Epithelial cell of proximal tubule (primary cell): ENCODE results near the gene GTF3A. TPM values are rescaled to one million over a fixed set of nuclear protein-coding genes. Genes with fewer than 3 reads are reported as not detected.
A peak's percentile ranks its signal among the peaks of the same experiment; 100 is the strongest.

Experiments
- DNase-seq: peaks from one replicate; pipeline ENCODE4 v3.0.0-alpha.2; 2011; ENCODE audit warnings: low read depth
- H3K4me3 ChIP-seq: 2 replicates; pipeline ENCODE4 v1.5.1; 2011; ENCODE audit warnings: low read depth, mild to moderate bottlenecking, low read length
- CTCF ChIP-seq: conservative IDR thresholded peaks from 2 replicates; pipeline ENCODE4 v1.5.1; 2012; ENCODE audit warnings: low read depth, mild to moderate bottlenecking, low read length
- total RNA-seq: library from RNA; depleted of rRNA; stranded (reverse); fragments of >200 nt; gene quantifications from 2 replicates; pipeline ENCODE4 v1.2.3, GENCODE V29; 2015

The GTF3A gene
- total RNA-seq, 1 donor from 2014 or later, result 160 TPM

DNA sequence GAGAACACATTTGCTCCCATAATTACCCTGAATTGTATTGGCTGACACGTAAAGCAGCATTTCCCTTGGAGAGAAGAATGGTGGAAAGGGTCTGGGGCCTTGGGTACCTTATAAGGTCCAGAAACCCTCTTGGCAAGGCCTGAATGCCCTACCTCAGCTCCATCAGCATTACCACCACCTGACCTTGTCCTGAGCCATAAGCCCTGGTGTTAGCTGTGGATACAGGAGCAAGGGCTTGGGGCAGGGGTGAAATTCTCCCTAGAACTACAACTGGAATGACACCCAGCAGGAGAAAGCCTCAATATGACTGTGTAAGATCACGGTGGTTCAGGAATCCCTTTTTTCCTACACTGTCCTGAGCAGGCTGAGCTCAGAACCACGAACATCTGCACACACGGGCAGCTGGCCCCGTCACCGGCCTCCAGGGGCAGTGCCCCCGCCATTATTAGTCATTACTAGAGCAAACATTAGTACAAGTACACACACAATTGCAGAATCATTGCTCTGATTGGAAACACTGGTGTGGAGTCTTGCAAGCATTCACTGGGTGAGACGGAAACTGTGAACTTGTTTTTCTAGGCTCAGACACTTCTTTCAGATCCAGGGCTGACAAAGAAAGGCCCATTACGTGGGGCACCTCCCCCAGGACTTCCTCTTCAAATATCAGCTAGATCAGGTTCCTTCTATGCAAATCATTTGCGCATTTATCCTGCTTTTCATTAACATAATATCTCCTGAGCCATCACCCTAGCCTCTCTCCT lies 52.7 kb downstream of the GTF3A start:
- H3K4me3 ChIP-seq, result no peak overlapping the region
- DNase-seq, result no peak
- TF ChIP-seq CTCF, result peak; percentile 2

DNA sequence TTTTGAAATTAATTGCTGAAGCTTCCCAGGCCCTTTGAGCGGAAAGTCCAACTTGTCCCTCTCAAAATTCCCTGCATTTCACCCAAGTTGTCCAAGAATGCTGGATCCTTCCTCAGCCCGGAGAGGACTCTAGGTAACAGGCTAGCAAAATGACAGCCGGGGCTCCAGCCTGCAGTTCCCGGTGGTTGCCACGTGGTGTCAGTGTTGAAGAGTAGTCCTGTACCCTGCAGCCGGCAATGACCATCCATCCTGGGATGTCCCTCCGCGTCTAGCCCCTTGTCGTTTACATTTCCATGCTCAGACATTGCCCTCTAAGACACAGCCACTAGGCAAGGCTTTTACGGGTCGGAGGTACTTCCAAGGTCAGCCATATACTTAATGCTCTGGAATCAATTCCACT lies 57.3 kb downstream of the GTF3A start:
- TF ChIP-seq CTCF, result peak; percentile 73
- H3K4me3 ChIP-seq, result no peak overlapping the region
- DNase-seq, result no peak

DNA sequence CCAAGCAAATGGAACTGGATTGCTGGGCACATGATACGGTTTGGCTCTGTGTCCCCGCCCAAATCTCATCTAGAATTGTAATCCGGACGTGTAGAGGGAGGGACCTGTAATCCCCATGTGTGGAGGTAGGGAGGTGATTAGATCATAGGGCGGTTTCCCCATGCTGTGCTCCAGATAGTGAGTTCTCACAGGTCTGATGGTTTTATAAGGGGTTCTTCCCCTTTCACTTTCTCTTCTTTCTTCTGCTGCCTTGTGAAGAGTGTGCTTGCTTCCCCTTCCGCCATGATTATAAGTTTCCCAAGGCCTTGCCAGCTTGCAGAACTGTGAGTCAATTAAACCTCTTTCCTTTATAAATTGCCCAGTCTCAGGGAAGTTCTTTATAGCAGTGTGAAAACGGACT lies 58.6 kb downstream of the GTF3A start:
- TF ChIP-seq CTCF, result no peak
- DNase-seq, result no peak
- no peak overlapping the region for H3K4me3 ChIP-seq

DNA sequence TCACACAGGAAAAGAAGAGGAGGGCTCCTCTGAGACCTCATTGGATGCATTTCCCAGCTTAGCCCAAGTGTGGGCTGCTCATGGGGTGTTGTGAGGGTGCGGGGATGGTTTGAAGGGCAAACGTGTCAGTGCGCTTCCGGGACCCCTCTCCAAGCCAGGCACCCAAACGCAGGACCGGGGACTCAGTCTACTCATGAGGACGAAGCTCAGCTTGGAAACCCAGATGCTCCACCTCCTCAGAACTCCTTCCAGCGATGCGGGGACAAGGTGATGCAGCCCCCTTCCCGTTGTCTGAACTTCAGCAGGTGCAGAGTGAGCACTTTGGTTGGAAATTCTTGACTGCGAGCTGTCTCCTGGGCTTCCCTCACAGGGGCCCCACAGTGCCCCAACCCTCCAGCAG lies 59.0 kb downstream of the GTF3A start:
- TF ChIP-seq CTCF, result no peak
- H3K4me3 ChIP-seq, result no peak overlapping the region
- no peak for DNase-seq

Other genes starting within 250 kb of the GTF3A start
- 1,256 and 1,691 TPM in 2 replicates for gene RPL21, start 173.1 kb upstream of the GTF3A start, total RNA-seq
- 1.8 and 3.7 TPM in 2 replicates for gene RASL11A, start 153.8 kb upstream of the GTF3A start, total RNA-seq
- 50.0 and 59.0 TPM in 2 replicates for gene MTIF3, start 25.9 kb downstream of the GTF3A start, total RNA-seq
- 4.7 and 9.0 TPM in 2 replicates for gene LNX2, start 195.9 kb downstream of the GTF3A start, total RNA-seq
- 104 and 125 TPM in 2 replicates for gene POLR1D, start 197.3 kb downstream of the GTF3A start, total RNA-seq